Left renal pelvis (tissue), 4 donors: ENCODE results near the gene PLAC1. TPM values are rescaled to one million over a fixed set of nuclear protein-coding genes. Genes with fewer than 3 reads are reported as not detected.
A peak's percentile ranks its signal among the peaks of the same experiment; 100 is the strongest.

Experiments used
- DNase-seq, 4 donors: peaks; one replicate each; pipeline ENCODE4 v3.0.0-alpha.2; 2013; ENCODE audit warnings: low read depth in 4 of 4, low spot score in 3 of 4
- polyA plus RNA-seq, 4 donors: library from polyadenylated mRNA; unstranded; fragments of 120-200 nt; gene quantifications; one replicate each; pipeline ENCODE4 v1.2.1, GENCODE V29; 2013; ENCODE audit not compliant: insufficient read length in 4 of 4

Gene PLAC1
- polyA plus RNA-seq, 4 donors: 4.3 to 10.0 (median 7.1) TPM

- no peak for DNase-seq
Observed at GRCh38 chrX:134632355-134632754, 25.9 kb downstream of the PLAC1 start.

- DNase-seq: no peak
Observed at GRCh38 chrX:134631426-134632346, 26.6 kb downstream of the PLAC1 start.

GRCh38 chrX:134628663-134629062 is 29.6 kb downstream of the PLAC1 start:
- DNase-seq: no peak

- no peak for DNase-seq
Observed at GRCh38 chrX:134626434-134626833, 31.8 kb downstream of the PLAC1 start.

- no peak for DNase-seq
Observed at GRCh38 chrX:134625315-134625718, 33.0 kb downstream of the PLAC1 start.

- DNase-seq: no peak
Observed at GRCh38 chrX:134624046-134624430, 34.2 kb downstream of the PLAC1 start.

- DNase-seq: no peak
Observed at GRCh38 chrX:134623293-134624045, 34.8 kb downstream of the PLAC1 start.

GRCh38 chrX:134622813-134623185 is 35.5 kb downstream of the PLAC1 start:
- no peak for DNase-seq

GRCh38 chrX:134622056-134622812 is 36.0 kb downstream of the PLAC1 start:
- peak in 2 of 4 donors; percentile 39 to 51 for DNase-seq

GRCh38 chrX:134619838-134620237 is 38.4 kb downstream of the PLAC1 start:
- no peak for DNase-seq

- DNase-seq: no peak
Observed at GRCh38 chrX:134613396-134613795, 44.9 kb downstream of the PLAC1 start.

- no peak for DNase-seq
Observed at GRCh38 chrX:134608153-134608552, 50.1 kb downstream of the PLAC1 start.

GRCh38 chrX:134607523-134607922 is 50.7 kb downstream of the PLAC1 start:
- DNase-seq: no peak

- no peak for DNase-seq
Observed at GRCh38 chrX:134604701-134605311, 53.5 kb downstream of the PLAC1 start.

- no peak for DNase-seq
Observed at GRCh38 chrX:134603806-134604700, 54.2 kb downstream of the PLAC1 start.

- DNase-seq: no peak
Observed at GRCh38 chrX:134602410-134602809, 55.9 kb downstream of the PLAC1 start.

GRCh38 chrX:134601240-134601765 is 57.0 kb downstream of the PLAC1 start:
- no peak for DNase-seq

GRCh38 chrX:134600714-134601113 is 57.6 kb downstream of the PLAC1 start:
- no peak for DNase-seq

- DNase-seq: no peak
Observed at GRCh38 chrX:134599184-134599914, 58.9 kb downstream of the PLAC1 start.
